Measurements from ENCODE around the gene SEMA5B. TPM values are rescaled to one million over a fixed set of nuclear protein-coding genes. Genes with fewer than 3 reads are reported as not detected.

The SEMA5B gene, protein sequence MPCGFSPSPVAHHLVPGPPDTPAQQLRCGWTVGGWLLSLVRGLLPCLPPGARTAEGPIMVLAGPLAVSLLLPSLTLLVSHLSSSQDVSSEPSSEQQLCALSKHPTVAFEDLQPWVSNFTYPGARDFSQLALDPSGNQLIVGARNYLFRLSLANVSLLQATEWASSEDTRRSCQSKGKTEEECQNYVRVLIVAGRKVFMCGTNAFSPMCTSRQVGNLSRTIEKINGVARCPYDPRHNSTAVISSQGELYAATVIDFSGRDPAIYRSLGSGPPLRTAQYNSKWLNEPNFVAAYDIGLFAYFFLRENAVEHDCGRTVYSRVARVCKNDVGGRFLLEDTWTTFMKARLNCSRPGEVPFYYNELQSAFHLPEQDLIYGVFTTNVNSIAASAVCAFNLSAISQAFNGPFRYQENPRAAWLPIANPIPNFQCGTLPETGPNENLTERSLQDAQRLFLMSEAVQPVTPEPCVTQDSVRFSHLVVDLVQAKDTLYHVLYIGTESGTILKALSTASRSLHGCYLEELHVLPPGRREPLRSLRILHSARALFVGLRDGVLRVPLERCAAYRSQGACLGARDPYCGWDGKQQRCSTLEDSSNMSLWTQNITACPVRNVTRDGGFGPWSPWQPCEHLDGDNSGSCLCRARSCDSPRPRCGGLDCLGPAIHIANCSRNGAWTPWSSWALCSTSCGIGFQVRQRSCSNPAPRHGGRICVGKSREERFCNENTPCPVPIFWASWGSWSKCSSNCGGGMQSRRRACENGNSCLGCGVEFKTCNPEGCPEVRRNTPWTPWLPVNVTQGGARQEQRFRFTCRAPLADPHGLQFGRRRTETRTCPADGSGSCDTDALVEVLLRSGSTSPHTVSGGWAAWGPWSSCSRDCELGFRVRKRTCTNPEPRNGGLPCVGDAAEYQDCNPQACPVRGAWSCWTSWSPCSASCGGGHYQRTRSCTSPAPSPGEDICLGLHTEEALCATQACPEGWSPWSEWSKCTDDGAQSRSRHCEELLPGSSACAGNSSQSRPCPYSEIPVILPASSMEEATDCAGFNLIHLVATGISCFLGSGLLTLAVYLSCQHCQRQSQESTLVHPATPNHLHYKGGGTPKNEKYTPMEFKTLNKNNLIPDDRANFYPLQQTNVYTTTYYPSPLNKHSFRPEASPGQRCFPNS
- 4.2 and 5.9 TPM in 2 replicates for total RNA-seq
- long read RNA-seq, partial matches to known transcripts: 1 of 2 reads
- long read RNA-seq, other reads (novel, unspliced or antisense): 1 of 2 reads

DNA sequence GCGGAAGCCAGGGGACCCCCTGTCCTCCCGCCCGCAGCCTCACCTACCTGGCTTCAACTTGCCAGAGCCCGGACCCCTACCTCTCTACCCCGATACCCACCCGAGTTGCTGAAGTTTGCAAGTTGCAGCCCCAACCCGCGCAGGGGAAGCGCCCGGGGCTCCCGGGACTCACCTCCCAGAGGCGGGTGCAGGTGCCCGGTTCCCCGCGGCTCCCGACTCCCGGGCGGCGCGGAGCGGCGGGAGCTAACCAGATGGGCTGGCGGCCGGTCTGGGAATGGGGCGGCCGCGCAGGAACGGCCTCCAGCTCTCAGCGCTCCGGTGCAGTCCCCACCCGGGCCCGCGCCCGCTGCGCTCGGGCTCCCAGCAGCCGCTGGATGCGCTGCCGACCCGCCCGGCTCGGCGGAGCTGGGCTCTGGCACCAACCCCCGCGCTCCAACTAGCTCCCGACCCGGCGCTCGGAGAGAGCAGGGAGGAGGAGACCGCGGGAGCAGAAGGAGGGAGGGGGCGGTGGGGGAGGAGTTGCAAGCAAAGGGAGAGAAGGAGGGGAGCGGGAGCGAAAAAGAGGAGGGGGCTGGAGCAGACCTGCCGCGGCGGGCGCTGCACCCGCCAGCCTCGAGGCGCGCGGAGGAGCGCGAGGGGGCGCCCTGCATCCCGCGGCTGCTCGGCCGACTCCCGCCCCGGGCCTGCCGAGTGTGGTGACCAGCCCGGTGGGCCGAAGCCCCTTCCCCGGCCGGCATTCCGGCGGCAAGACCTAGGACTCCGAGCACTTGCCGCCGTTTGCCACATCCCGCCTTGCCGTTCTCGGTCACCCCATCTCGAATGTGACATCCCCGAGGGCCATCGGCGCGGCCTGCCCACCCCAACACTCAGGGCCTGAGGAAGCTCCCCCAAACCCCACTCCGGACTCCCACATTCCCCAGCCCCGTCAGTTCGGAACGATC is at the start of gene SEMA5B:
TSS of gene SEMA5B (minus strand) at position 472 of the 941 bp plus-strand sequence. CDS start 66,500 bp downstream, outside the sequence.
- H3K36me3 Mint-ChIP-seq (ENCODE audit: insufficient read depth): no peaks in the 10 kb centered on the region
- peaks cover 15% of the 10 kb centered on the region for H3K4me1 Mint-ChIP-seq (ENCODE audit: low read depth)
- H3K27ac Mint-ChIP-seq: peak within 1 kb of the TSS; percentile 26
- TF ChIP-seq, protein P1, sequence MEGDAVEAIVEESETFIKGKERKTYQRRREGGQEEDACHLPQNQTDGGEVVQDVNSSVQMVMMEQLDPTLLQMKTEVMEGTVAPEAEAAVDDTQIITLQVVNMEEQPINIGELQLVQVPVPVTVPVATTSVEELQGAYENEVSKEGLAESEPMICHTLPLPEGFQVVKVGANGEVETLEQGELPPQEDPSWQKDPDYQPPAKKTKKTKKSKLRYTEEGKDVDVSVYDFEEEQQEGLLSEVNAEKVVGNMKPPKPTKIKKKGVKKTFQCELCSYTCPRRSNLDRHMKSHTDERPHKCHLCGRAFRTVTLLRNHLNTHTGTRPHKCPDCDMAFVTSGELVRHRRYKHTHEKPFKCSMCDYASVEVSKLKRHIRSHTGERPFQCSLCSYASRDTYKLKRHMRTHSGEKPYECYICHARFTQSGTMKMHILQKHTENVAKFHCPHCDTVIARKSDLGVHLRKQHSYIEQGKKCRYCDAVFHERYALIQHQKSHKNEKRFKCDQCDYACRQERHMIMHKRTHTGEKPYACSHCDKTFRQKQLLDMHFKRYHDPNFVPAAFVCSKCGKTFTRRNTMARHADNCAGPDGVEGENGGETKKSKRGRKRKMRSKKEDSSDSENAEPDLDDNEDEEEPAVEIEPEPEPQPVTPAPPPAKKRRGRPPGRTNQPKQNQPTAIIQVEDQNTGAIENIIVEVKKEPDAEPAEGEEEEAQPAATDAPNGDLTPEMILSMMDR (IDR thresholded peaks at IDR 0.05; ENCODE audit: unreplicated experiment): peak; percentile 67
- no peaks in the 10 kb centered on the region for H3K9me3 Mint-ChIP-seq (ENCODE audit: low read depth)
- peak within 1 kb of the TSS; percentile 66 for H3K4me3 Mint-ChIP-seq (ENCODE audit: low read depth)
- DNase-seq (ENCODE audit: low spot score, unreplicated experiment): peak; percentile 55
- H3K27me3 Mint-ChIP-seq: peaks cover 59% of the 10 kb centered on the region

DNA sequence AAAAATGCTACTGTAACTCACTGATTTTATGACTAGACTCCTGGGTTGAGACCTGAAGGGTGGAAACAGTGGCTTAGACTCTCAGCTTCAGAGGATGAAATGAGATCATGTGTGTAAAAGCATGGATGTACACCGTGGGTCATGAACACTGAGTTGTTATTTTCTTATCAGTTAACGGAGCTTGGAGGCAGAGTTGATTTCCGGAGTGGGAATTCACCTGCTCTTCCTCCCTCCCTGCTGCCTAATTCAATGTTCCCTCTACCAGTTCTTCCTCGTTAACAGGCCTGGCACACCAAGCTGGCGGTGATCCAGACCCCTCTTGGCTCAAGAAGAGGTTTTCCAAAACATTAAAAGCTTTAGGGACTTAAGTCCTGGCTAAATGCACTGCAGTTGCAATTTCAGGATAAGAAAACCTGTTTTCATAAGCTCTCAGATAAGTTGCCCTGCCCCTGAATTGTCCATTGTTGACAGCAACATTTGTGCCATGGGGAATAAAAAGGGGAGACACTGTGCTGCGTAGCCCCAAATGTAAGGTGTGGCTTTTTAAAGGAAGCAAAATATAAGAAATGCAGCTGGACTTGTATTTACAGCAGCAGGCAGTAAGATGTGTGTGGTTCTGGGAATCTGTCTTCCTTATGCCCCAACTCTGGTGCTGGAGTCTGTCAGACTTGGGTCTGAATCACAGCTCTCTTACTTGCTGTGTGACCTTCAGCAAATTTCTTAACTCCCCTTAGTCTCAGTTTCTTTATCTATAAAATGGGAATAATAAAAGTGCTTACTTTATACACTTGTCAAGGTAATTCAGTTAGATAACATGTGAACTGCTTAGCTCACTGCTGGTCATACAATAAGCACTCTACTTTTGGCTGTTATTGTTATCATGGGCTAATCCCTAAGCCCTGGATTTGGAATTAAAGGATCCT is 49.2 kb upstream of the SEMA5B start:
- H3K27me3 Mint-ChIP-seq: peaks cover 9% of the 10 kb centered on the region
- no peak overlapping the region for H3K27ac Mint-ChIP-seq
- TF ChIP-seq, protein P1 (IDR thresholded peaks at IDR 0.05; ENCODE audit: unreplicated experiment): no peak
- H3K4me1 Mint-ChIP-seq (ENCODE audit: low read depth): peaks cover 5% of the 10 kb centered on the region
- no peak for DNase-seq (ENCODE audit: low spot score, unreplicated experiment)
- no peaks in the 10 kb centered on the region for H3K9me3 Mint-ChIP-seq (ENCODE audit: low read depth)
- H3K4me3 Mint-ChIP-seq (ENCODE audit: low read depth): no peak overlapping the region
- H3K36me3 Mint-ChIP-seq (ENCODE audit: insufficient read depth): peaks cover 3% of the 10 kb centered on the region

DNA sequence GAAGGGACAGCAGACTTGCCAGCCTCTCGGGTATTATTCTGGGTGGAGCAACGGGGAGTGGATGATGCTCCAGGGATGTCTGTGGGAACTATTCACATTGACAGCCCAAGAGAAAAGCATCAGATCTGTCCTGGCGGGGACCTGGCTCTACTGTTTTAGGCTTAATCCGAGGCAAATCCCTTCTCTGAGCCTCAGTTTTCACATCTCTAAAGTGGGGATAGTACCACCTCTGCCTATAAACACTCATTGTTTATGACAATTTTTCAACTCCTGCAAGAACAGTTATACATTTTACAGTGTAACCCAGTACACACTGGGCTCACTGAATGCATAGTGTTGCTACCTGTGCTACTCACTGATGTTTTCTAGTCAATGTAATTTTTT is 48.5 kb upstream of the SEMA5B start:
- Mint-ChIP-seq H3K27ac (no peak overlapping the region), H3K27me3 (peaks cover 10% of the 10 kb centered on the region), H3K9me3 (ENCODE audit: low read depth) (no peaks in the 10 kb centered on the region), H3K36me3 (ENCODE audit: insufficient read depth) (peaks cover 3% of the 10 kb centered on the region), H3K4me1 (ENCODE audit: low read depth) (peaks cover 9% of the 10 kb centered on the region), H3K4me3 (ENCODE audit: low read depth) (no peak overlapping the region)
- TF ChIP-seq, protein P1 (IDR thresholded peaks at IDR 0.05; ENCODE audit: unreplicated experiment): no peak
- no peak for DNase-seq (ENCODE audit: low spot score, unreplicated experiment)

DNA sequence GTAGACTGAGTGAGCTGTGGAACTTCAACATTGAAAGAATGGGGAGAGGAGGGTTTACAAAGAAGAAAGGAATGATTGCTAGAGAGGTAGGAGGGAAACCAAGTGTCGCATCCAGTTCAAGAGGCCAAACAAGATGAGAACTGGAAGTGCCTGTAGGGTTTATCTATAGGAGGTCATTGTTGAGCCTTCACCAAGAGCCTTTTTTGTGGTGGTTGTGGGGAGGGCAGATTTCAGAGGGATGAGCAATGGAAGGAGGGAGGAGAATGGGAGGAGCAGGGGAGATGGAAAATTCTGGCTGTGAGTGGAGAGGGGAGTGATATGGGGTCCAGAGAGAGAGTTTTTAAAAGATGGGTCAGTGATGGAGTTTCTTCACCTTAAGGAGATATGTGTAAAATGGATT is 47.8 kb upstream of the SEMA5B start:
- Mint-ChIP-seq H3K4me3 (ENCODE audit: low read depth) (no peak overlapping the region), H3K27ac (no peak overlapping the region)

More for the DNA sequence above, 47.8 kb upstream of the SEMA5B start:
- no peaks in the 10 kb centered on the region for H3K9me3 Mint-ChIP-seq (ENCODE audit: low read depth)
- no peaks in the 10 kb centered on the region for H3K36me3 Mint-ChIP-seq (ENCODE audit: insufficient read depth)
- DNase-seq (ENCODE audit: low spot score, unreplicated experiment): no peak
- TF ChIP-seq, protein P1 (IDR thresholded peaks at IDR 0.05; ENCODE audit: unreplicated experiment): no peak
- H3K27me3 Mint-ChIP-seq: peaks cover 12% of the 10 kb centered on the region
- H3K4me1 Mint-ChIP-seq (ENCODE audit: low read depth): peaks cover 9% of the 10 kb centered on the region
